Uterus (tissue), 4 donors: Measurements from ENCODE around the gene LNPEP. TPM values are rescaled to one million over a fixed set of nuclear protein-coding genes. Genes with fewer than 3 reads are reported as not detected.

Experiments
- DNase-seq, 2 donors: peaks; one replicate each; pipeline ENCODE4 v3.0.0-alpha.2; 2019 to 2020
- H3K27ac ChIP-seq, 2 donors: fragments of 200-600 bp; sonication (generic); 1 replicate in 1 of 2; 2 replicates in 1 of 2; pipeline ENCODE4 v1.5.1; 2016 to 2018
- H3K27me3 ChIP-seq, 2 donors: fragments of 200-600 bp; sonication (generic); one replicate each; pipeline ENCODE4 v1.5.1; 2018 to 2019; ENCODE audit warnings: control low read depth in 1 of 2
- H3K36me3 ChIP-seq, 2 donors: fragments of 200-600 bp; sonication (generic); one replicate each; pipeline ENCODE4 v1.5.1; 2019; ENCODE audit warnings: control low read depth in 1 of 2
- H3K4me1 ChIP-seq, 2 donors: fragments of 200-600 bp; sonication (generic); one replicate each; pipeline ENCODE4 v1.5.1; 2018 to 2019; ENCODE audit warnings: control low read depth in 1 of 2
- H3K4me3 ChIP-seq, 2 donors: fragments of 200-600 bp; sonication (generic); 1 replicate in 1 of 2; 2 replicates in 1 of 2; pipeline ENCODE4 v1.5.1; 2018 to 2019; ENCODE audit warnings: mild to moderate bottlenecking in 1 of 2
- H3K9me3 ChIP-seq, 2 donors: fragments of 200-600 bp; sonication (generic); one replicate each; pipeline ENCODE4 v1.5.1; 2019; ENCODE audit warnings: control low read depth in 1 of 2
- CTCF ChIP-seq, 4 experiments: fragments of 200-600 bp in 2 of 4; fragments of 450-650 bp in 2 of 4; sonication (generic) in 2 of 4; IDR thresholded peaks; one replicate each; pipeline ENCODE4 v1.5.1; 2016 to 2019; ENCODE audit warnings: antibody characterized with exemption in 4 of 4, mild to moderate bottlenecking in 2 of 4, moderate library complexity in 1 of 4
- POLR2A ChIP-seq, 2 donors: fragments of 450-650 bp; IDR thresholded peaks; one replicate each; pipeline ENCODE4 v1.6.1; 2016; ENCODE audit warnings: antibody characterized with exemption in 2 of 2, mild to moderate bottlenecking in 1 of 2, moderate library complexity in 1 of 2
- intact Hi-C: fragments of 100-400 bp; cut with DNase I; formaldehyde crosslinking; loops from one replicate; pipeline ENCODE4 v1.15.1; 2023; ENCODE audit warnings: low total_unique reads
- total RNA-seq, 4 donors: library from RNA; depleted of rRNA in 3 of 4; stranded (reverse); fragments of >200 nt in 3 of 4; gene quantifications; one replicate each; pipeline versions ENCODE4 v1.1.0 to v1.2.4, GENCODE V29; 2014 to 2023
- donor health status: DM: yes; HTN: yes; CAD: no.

The LNPEP gene
- total RNA-seq, 4 donors from 2014 or later, result 32.5 to 93.9 (median 51.1) TPM

- H3K4me3 ChIP-seq, result no peak overlapping the region
- TF ChIP-seq POLR2A (IDR thresholded peaks at IDR 0.05) (no peak), CTCF (IDR thresholded peaks at IDR 0.05) (no peak)
- H3K4me1 ChIP-seq, result peaks cover 0 to 3% of the 10 kb centered on the region in 2 donors
- no peaks in the 10 kb centered on the region for H3K27me3 ChIP-seq
- no peak for DNase-seq
- H3K27ac ChIP-seq, result no peak overlapping the region
- H3K36me3 ChIP-seq, result no peaks in the 10 kb centered on the region
- no peaks in the 10 kb centered on the region for H3K9me3 ChIP-seq
- intact Hi-C loops, result no loop called here
Measured at GRCh38 chr5:97065475-97065874, 129.6 kb downstream of the LNPEP start.

- DNase-seq, result no peak
Measured at GRCh38 chr5:97067296-97067850, 131.5 kb downstream of the LNPEP start.

GRCh38 chr5:97070234-97070633 lies 134.4 kb downstream of the LNPEP start:
- Histone ChIP-seq H3K9me3 (no peaks in the 10 kb centered on the region), H3K4me3 (no peak overlapping the region), H3K4me1 (peaks cover 0 to 3% of the 10 kb centered on the region in 2 donors), H3K27ac (peak overlapping the region; percentile 75 to 83), H3K27me3 (no peaks in the 10 kb centered on the region), H3K36me3 (no peaks in the 10 kb centered on the region)
- DNase-seq, result no peak
- intact Hi-C loops, result no loop called here
- TF ChIP-seq CTCF (IDR thresholded peaks at IDR 0.05) (no peak), POLR2A (IDR thresholded peaks at IDR 0.05) (no peak)

More at GRCh38 chr5:97067296-97067850, 131.5 kb downstream of the LNPEP start:
- TF ChIP-seq CTCF (IDR thresholded peaks at IDR 0.05), result no peak
- no peak for TF ChIP-seq POLR2A (IDR thresholded peaks at IDR 0.05)
- peak overlapping the region; percentile 44 to 45 for H3K27ac ChIP-seq
- no peaks in the 10 kb centered on the region for H3K36me3 ChIP-seq
- H3K9me3 ChIP-seq, result no peaks in the 10 kb centered on the region
- no peaks in the 10 kb centered on the region for H3K27me3 ChIP-seq
- H3K4me1 ChIP-seq, result peaks cover 0 to 3% of the 10 kb centered on the region in 2 donors
- H3K4me3 ChIP-seq, result no peak overlapping the region
- intact Hi-C loops, result no loop called here

- no peaks in the 10 kb centered on the region for H3K27me3 ChIP-seq
- DNase-seq, result peak; percentile 64 to 78
- intact Hi-C loops, result no loop called here
- no peak for TF ChIP-seq POLR2A (IDR thresholded peaks at IDR 0.05)
- no peak for TF ChIP-seq CTCF (IDR thresholded peaks at IDR 0.05)
- H3K36me3 ChIP-seq, result no peaks in the 10 kb centered on the region
- peak overlapping the region; percentile 75 to 83 for H3K27ac ChIP-seq
- no peaks in the 10 kb centered on the region for H3K9me3 ChIP-seq
- H3K4me1 ChIP-seq, result peaks cover 0 to 3% of the 10 kb centered on the region in 2 donors
- H3K4me3 ChIP-seq, result no peak overlapping the region
Measured at GRCh38 chr5:97071101-97071500, 135.2 kb downstream of the LNPEP start.

GRCh38 chr5:97071993-97072392 lies 136.1 kb downstream of the LNPEP start:
- Histone ChIP-seq H3K36me3 (no peaks in the 10 kb centered on the region), H3K27ac (no peak overlapping the region), H3K27me3 (no peaks in the 10 kb centered on the region), H3K4me3 (no peak overlapping the region), H3K4me1 (peaks cover 0 to 3% of the 10 kb centered on the region in 2 donors), H3K9me3 (no peaks in the 10 kb centered on the region)
- no peak for DNase-seq
- intact Hi-C loops, result no loop called here
- TF ChIP-seq POLR2A (IDR thresholded peaks at IDR 0.05) (no peak), CTCF (IDR thresholded peaks at IDR 0.05) (no peak)
